ENCODE results near the gene USP10.
"Not testable (repeated sequence)": the region's sequence is repeated elsewhere in the genome, so short reads cannot be mapped to it uniquely, and the experiment has no call there.

USP10 gene

DNA sequence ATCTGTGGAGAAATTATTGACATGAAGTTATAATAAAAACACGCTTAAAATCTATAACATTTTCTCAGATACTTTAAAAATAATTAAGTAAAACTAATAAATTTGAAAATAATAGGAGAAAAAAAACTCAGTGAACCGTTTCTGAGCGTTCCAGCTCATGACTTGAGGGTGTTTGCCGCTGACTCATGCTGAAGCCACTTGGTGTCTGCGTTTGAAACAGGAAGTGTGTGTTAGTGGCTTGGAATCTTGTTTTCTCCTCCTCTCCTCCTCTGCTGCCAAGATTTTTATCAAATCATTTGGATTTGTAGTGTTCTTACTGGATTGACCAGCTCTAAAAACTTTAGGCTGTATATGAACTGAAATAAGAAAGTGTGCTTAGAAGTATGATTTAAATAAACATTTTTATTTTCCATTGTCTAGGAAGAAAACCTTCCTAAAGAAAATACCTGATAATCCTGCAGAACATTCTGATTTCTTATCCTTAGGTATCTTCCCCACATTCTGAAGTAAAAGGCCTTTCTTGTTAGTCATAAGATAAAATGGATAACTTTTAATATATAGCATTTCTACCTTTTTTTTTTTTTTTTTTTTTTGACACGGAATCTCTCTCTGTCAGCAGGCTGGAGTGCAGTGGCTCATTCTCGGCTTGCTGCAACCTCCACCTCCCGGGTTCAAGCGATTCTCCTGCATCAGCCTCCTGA is 30.8 kb downstream of the USP10 start:
- DNase-seq, result no peak

DNA sequence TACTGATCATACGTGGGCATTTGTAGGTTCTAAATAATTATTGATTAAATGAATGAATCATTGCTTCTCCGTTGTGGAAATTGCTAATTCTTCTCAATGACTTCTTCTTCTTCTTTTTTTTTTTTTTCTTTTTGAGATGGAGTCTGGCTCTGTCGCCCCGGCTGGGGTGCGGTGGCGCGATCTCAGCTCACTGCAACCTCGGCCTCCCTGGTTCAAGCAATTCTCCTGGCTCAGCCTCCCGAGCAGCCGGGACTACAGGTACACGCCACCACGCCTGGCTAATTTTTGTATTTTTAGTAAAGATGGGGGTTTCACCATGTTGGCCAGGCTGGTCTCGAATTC is 32.5 kb downstream of the USP10 start:
- DNase-seq, result not testable (repeated sequence)

DNA sequence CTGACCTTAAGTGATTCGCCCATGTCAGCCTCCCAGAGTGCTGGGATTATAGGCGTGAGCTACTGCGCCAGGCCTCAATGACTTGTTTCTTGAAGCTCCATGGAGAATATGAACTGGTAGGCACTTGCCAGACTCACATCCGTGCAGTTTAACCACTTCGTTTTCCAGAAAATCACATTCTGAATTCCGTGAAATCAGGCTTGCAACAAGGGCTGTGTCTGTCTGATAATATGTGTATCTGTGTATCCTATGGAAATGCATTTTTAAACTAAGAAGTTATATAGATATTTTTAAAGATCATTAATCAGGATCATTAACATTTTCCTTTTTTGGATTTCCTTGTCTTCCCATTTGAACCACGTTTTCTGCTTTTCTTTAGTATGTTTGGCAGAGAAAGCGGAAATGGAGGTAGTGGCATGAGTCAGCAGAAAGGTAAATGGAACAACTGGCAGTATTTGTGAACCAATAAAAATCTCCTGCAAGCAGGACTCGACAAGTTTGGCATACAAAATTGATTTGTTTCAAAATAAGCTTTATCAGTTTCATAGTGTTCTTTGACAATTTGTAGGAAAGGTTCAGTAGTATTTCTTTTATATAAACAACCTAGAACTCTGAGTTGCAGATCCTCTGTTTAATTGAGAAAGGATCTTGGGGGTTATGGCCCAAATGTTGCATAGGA is 33.0 kb downstream of the USP10 start:
- DNase-seq, result no peak

DNA sequence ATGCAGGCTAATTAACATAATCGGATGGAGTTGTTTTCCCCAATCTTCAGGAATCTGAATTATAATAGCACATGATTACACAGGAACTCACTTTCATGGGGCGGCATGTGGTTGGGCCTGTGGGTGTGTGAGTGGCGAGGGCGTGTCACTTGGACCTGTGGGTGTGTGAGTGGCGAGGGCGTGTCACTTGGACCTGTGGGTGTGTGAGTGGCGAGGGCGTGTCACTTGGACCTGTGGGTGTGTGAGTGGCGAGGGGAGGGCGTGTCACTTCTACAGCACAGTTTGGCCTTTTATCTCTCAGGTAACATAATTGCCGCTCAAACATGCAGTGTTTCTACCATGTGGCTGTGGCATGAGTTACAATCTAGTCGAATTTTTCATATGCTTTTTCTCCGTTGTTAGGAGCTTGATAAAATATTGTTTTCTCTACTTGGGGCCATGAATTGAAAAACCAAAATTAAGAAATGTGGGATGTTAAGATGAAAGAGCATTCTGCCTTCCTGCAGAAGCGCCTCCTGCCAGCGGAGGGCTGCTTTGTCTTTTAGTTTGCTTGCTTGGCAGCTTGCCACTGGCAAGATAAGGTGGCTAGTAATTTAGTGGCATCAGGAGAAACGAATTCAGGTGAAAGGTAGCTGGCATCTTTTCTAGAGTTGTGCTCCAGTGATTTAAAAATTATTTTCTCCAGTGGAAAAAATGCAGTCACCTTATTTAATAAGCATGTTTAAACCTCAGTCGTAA is 36.2 kb downstream of the USP10 start:
- no peak for DNase-seq

DNA sequence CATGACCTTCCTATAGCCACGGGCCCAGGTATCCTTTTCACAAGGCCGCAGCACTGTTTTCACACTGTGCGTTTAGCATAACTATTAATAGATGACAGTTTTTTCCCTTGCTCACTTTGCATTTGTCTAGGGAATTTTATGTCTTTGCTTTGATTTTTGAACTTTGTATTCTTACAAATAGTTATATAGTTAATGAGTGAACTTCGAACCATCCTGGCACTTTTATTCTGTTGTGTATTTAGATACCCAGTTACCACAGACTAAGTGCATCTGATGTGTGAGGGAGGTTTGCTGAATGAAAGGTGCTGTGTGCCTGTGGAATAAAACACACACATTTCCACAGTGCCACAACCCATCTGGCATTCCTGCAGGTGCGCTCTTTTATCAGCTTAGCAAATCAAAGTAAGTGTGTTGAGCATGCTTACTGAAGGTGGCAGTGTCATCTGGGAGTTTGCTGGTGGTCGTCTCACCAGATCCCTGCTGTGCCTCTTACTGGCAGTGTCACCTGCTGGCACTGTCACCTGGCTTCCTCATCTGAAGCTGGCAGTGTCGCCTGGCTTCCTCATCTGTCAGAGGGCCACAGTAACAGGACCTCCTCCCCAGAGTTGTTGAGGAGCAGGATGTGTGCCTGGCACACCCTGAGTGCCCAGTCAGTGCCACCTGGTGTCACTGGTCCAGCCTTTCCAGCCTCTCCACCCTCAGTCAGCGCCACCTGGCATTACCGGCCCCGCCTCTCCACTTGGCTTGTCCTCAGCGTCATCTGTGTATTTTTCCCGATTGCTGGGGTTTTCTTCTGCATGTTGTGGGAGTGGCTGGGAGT is 37.6 kb downstream of the USP10 start:
- no peak for DNase-seq

DNA sequence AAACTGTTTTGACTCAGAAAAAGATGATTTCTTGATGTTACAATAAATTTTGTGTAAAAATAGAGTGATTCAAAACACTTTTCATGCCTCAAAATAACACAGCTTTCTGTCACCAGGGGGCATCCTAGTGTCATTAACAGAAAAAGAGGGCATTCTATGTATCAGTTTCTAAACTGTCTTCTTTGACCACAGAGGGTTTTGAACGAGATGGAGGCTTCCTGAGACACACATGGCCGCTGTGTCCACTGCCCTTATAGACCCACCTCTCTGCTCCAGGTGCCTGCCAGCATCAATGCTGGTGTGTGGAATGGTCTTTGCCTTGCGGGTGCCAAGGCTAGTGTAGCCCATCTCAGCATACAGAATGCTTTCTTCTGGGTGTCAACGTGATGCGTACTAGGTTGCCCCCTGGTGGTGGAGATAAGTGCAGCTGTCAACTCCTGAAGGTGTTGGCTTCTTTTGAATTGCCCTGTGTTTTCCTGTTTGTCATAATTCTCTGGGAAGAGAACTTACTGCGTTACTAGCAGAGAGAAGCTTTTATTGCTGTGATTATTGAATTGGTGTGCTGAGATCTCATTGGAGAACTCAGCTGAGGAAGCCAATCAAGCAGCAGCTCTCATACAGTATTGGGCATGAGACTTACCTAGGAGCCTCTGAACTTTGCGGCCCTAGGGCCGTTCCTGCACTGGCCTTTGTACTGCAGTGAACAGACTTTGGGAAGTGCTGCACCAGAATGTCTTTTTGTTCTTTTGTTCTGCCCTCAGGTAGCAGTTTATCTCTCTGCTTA is 38.6 kb downstream of the USP10 start:
- peak; percentile 74 for DNase-seq

DNA sequence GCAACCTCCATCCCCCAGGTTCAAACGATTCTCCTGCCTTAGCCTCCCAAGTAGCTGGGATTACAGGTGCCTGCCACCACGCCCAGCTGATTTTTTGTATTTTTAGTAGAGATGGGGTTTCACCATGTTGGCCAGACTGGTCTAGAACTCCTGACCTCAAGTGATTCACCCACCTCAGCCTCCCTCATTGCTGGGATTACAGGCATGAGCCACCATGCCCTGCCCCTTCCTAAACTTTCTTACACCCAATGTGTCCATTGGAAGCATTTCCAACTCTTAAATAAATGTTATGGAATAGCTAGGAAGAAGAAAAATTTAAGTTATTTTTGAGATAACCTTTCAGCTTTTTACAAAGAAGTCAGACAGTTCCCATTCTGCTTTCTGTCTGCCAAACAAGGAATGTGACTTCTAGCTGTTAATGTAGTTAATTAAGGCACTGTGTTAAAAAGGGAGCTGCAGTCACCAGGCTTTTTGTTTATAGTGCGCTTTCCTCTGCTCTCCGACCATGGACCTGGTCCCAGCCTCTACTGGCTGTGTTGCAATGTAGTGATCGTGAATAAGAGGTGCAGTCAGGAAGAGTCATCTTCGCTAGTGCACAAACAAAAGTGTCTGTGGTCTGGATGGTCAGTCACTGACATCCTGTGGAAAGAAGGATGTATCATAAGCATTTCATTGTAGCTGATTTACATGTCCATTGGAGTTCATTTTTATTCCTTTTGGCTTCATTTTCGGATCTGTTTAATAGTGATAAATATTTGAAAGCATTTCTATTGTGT is 39.7 kb downstream of the USP10 start:
- DNase-seq, result no peak

DNA sequence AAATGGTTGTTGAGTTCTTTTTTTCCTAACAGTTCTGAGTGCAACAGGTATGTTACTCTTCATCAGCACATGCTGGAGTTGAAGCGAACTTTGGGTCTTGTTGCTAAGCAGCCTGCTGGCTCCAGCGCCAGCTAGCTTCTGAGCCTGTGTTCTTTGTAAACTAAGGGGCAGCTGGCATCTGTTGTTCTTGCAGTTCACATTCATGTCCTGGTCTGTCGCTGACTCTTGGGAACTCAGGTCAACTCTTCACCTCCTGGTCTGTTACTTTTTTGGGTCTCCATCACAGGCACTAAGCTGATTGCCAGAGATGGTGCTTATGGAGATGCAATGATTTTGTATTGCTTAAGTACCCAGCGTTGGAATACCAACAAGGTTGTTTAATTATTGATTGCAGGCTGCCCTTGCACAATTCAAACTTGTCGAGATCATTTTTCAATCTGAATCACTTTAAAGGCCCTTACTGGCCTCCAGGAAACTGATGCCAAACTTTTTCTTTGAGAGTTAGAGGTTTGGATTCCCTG is 40.9 kb downstream of the USP10 start:
- DNase-seq, result no peak

DNA sequence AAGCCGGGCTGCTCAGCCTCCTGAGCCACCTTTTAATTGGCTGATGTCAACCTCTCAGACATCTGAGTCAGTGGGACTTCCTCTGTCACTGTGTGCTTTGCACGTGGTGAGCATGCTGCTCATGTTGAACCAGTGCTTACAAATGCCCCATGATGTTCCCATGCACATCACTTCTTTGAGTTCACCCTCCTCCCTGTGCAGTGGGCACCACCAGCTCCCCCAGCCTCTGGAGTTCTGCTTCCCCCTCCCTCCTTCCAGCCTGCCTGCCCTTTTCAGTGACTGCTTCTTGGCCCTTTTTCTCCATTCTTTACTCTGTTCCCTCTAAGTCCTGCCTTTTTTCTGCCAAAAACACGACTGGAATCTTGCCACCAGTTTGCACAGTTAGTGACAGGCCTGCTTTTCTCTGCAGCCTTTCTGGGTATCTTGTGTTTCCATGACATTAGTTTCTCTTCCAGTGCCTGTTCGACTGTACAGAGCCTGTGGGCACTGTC is 41.6 kb downstream of the USP10 start:
- peak; percentile 30 for DNase-seq

DNA sequence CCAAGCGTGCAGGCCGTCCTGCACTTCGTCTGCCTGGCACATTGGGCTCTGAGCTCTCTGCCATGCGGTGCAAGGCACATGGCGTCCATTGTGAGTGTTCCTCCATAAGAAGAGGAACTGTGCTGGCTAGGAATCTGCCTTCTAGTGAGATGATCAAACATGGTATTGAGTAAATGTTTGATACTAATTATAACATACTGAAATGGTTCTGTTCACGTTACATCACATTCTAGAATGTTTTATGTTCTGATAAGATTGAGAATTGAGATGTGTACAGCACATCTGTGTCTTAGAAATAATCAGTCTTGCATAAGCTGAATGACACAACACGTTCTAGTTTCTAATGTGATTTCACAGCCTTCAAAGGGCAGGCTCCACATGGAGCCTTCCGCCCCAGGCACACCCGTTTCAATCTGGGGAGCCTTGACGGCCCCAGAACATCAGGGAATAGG is 42.9 kb downstream of the USP10 start:
- no peak for DNase-seq

DNA sequence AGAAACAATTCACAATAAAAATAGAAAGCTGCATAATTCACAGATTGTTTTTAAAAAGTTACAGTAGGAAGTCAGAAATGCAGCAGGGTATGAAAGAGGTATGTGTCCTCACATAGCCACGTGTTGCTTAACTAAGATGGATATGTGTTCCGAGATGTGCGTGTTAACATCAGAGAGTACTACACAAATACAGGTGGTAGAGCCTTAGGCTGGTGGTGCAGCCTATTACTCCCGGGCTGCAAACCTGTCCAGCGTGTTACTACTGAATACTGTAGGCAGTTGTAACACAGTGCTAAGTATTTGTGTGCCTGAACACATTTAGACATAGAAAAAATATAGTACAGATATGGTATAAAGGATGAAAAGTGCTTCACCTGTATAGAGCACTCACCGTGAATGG is 46.4 kb downstream of the USP10 start:
- no peak for DNase-seq

DNA sequence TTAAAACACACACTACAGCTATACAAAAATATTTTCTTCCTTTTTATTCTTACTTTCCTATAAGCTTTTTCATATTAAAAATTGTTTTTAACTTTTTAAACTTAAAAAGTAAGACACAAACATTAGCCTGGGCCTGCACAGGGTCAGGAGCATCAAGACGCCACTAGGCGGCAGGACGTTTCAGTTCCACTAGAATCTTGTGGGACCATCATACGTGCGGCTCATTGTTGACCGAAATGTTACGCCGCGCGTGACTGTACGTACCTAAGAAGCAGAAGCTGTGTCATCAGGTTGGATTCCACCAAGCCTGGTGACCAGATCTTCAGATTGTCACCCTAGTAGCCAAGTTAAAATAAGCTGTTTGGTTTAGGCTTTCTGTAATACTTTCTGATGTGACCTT is 47.1 kb downstream of the USP10 start:
- DNase-seq, result no peak

DNA sequence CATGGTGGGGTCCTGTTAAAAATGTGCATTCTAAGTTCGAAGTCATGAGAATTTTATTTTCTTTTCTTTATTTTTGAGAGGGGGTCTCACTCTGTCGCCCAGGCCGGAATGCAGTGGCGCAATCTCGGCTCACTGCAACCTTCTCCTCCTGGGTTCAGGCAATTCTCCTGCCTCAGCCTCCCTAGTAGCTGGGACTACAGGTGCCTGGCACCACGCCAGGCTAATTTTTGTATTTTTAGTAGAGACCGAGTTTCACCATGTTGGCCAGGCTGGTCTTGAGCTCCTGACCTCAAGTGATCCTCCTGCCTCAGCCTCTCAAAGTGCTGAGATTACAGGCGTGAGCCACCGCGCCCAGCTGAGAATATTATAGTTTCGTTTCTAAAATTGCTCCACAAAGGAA is 48.4 kb downstream of the USP10 start:
- not testable (repeated sequence) for DNase-seq

DNA sequence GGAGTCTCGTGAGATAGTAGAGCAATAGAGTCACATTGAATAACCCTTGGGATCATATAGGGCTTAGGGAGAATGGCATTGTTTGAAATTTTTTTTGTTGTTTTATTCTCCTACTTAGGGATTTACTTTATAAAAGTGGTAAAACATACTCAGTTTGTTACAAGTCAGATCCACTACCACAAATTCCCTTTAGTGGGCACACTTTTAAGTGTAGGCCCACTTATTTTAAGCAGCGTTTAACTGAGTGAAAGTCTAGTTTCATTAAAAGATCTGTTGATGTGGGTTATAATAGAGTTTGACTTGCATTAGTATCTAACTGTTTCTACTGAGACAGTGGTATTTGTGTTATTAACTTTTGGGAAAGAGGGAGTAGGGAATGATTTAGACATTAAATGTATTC is 49.3 kb downstream of the USP10 start:
- DNase-seq, result no peak

DNA sequence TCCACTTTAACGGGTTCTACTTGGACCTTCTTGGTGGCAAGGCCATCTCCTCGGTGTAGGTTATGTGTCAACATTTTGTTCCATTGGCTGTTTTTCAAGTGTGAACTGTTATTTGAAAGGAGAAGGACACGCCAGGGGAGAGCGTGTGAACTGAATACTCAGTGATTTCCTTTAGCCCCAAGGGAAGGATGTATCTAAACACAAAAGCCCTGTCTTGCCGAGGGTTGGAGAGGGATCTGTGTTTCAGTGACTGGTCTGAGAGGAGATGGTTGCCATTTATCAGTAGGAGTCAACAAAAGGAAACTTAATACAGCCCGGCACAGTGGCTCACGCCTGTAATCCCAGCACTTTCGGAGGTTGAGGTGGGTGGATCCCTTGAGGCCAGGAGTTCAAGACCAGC is 50.0 kb downstream of the USP10 start:
- DNase-seq, result no peak

DNA sequence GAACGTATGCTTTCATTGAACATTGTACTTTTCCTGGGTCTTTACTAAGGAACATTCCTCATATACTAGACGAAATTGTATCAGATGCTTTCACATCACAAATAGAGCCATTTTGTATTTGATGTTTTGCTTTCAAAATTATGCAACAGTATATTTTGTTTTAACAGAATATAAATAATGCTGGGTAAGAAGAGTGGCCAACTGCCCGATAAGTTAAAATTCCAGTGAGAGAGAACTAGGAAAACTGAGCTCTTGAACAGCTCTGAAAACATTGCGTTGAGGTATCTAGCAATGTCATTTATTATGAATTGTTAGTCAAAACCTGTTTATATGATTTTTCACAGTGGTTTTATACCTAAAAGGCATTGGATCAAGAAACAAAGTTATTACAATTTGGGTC is 50.8 kb downstream of the USP10 start:
- no peak for DNase-seq

DNA sequence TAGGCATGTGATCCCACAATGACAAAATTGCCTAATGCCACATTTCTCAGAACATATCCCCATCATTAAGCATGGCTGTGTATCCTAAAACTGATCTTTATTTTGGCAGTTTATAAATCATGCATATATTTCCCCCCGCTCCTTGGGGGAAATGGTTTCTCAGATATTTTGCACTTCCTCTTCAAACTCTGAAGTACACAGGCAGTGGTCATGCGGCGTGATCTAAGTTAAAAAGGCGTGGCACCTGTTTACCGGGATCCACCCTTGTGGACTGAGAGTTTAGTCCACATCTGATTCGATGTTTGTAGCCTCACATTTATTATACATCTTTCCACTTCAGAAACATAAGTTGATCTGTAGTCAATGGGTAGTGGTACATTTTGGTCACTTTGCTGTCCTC is 51.4 kb downstream of the USP10 start:
- DNase-seq, result no peak

DNA sequence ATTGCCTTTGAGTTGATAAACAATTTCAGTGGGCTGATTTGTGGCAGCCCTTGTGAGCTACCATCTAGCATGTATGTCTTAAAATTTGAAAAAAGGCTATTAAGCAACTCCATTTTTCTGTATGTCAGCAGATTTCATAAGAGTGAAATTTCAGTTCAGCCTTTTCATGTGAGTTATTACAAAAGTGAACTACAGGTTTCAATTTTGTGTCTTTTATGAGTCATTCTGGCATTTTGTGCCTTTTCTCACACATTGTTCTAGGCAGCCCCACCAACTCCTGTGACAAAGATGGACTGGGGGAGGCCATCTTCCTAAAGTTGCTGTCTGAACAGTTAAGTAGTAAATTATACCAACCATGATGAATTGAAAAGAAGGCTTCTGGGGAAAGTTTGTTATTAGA is 52.1 kb downstream of the USP10 start:
- DNase-seq, result peak; percentile 47

DNA sequence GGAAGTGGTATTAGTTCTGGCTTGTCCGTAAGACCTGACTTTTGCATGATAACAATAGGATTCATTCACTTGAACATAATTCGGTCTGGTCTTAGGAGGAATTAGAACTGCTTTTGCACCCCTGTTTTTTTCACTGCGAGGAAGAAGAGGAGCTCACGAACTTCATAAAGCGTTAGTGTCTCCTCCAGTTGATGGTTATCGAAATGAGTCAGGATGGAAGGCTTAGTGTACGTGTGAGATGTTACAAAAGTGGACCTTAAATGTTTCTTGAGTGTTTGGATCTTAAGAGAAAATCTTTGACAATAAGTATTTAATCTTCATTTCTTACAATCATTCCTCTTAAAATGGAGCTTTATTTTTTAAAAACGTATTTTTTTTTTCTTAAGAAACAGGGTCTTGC is 52.8 kb downstream of the USP10 start:
- no peak for DNase-seq

DNA sequence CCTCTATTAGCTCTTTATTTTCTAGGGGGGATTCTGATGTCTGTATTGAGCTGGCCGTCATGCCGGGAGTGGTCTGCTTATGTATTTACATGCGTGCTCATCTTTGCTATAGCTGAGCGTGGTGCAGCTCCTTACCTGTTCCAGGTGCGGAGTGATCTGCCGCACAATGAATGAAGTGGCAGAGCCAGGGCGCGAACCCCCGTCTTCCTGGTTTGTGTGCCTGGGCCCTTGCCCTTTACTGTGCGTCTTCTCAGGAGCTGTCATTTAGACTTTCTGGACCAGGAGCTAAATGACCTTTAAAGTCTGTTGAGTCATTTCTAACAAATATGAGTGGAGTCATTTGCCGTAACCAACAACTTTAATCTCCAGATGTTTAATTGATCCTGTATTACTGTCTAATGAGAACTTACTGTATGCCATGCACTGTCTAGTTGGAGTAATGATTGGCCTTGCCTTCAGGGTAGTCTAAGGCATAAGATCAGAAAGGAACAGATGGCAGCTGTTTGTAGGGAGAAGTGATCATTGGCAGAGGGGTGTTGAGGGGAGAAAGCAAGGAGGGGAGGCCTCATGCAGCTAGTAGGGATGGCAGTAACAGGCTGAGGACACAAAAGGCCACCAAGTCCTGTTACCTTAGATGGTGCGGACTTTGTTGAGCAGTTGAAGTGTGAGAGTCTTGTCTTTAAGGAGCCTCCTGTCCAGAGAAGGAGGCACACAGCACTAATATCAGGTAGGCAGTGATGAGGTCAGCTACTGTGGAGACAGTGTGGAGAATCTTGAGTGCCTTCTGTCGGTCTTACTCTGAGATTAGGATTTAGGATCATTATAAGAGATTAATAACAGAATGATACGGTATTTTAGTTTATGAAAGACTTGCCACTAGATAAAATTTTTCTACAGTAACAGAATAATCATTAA is 53.9 kb downstream of the USP10 start:
- no peak for DNase-seq
